Mesendoderm (in vitro differentiated cells): Measurements from ENCODE around the gene ARSB.

Experiments
- DNase-seq: peaks from one replicate; pipeline ENCODE4 v3.0.0; 2013
- H2AK5ac ChIP-seq: 2 replicates; pipeline ENCODE4 v1.6.1; 2013; ENCODE audit warnings: low read length, inconsistent platforms
- H2BK120ac ChIP-seq: 2 replicates; pipeline ENCODE4 v1.6.1; 2013; ENCODE audit warnings: low read depth, mild to moderate bottlenecking, low read length, moderate library complexity, mixed read lengths
- H2BK15ac ChIP-seq: replicated peaks from 2 replicates; pipeline ENCODE4 v1.6.1; 2013; ENCODE audit warnings: low read depth, mild to moderate bottlenecking, moderate library complexity
- H2BK5ac ChIP-seq: 2 replicates; pipeline ENCODE4 v1.6.1; 2013; ENCODE audit warnings: low read length, inconsistent platforms
- H3K18ac ChIP-seq: 2 replicates; pipeline ENCODE4 v1.6.1; 2013; ENCODE audit warnings: mild to moderate bottlenecking, low read length, mixed read lengths
- H3K23ac ChIP-seq: one replicate; pipeline ENCODE4 v1.6.1; 2013; ENCODE audit warnings: low read length
- H3K27ac ChIP-seq: 2 replicates; pipeline ENCODE4 v1.5.1; 2013; ENCODE audit warnings: low read depth, mild to moderate bottlenecking, inconsistent platforms, low read length, moderate library complexity
- H3K27me3 ChIP-seq: 2 replicates; pipeline ENCODE4 v1.6.1; 2013; ENCODE audit warnings: low read length, control low read depth, mild to moderate bottlenecking, inconsistent platforms; ENCODE audit not compliant: insufficient read depth, poor library complexity
- H3K36me3 ChIP-seq: 2 replicates; pipeline ENCODE4 v1.6.1; 2013; ENCODE audit warnings: low read length, inconsistent platforms; ENCODE audit not compliant: control insufficient read depth, insufficient read depth
- H3K4ac ChIP-seq: one replicate; pipeline ENCODE4 v1.6.1; 2013; ENCODE audit warnings: low read depth, mild to moderate bottlenecking, low read length, moderate library complexity
- H3K4me1 ChIP-seq: 2 replicates; pipeline ENCODE4 v1.6.1; 2013; ENCODE audit warnings: low read depth, low read length, inconsistent platforms; ENCODE audit not compliant: control insufficient read depth
- H3K4me2 ChIP-seq: 2 replicates; pipeline ENCODE4 v1.6.1; 2013; ENCODE audit warnings: low read length
- H3K4me3 ChIP-seq: 2 replicates; pipeline ENCODE4 v1.5.1; 2013; ENCODE audit warnings: mild to moderate bottlenecking, low read length
- H3K56ac ChIP-seq: one replicate; pipeline ENCODE4 v1.6.1; 2013; ENCODE audit warnings: low read length
- H3K79me1 ChIP-seq: 2 replicates; pipeline ENCODE4 v1.6.1; 2013; ENCODE audit warnings: low read length, inconsistent platforms
- H3K79me2 ChIP-seq: 2 replicates; pipeline ENCODE4 v1.6.1; 2013; ENCODE audit warnings: mild to moderate bottlenecking, low read length; ENCODE audit not compliant: control insufficient read depth, insufficient read depth
- H3K9ac ChIP-seq: 2 replicates; pipeline ENCODE4 v1.6.1; 2013; ENCODE audit warnings: low read length, inconsistent platforms
- H4K5ac ChIP-seq: one replicate; pipeline ENCODE4 v1.6.1; 2013; ENCODE audit warnings: low read length
- H4K8ac ChIP-seq: one replicate; pipeline ENCODE4 v1.6.1; 2013; ENCODE audit warnings: low read depth, mild to moderate bottlenecking, control low read depth, low read length, moderate library complexity
- WGBS: extraction: QIAGEN DNeasy Blood & Tissue Kit; methylation state at CpG from one replicate; pipeline ENCODE4 v1.1.7; 2013; ENCODE audit warnings: low lambda C conversion rate, missing lambda C conversion rate; ENCODE audit not compliant: insufficient coverage; ENCODE audit errors: extremely low coverage; 5-methylcytosine and 5-hydroxymethylcytosine counted together

The ARSB gene

GRCh38 chr5:78845470-78845869 is 139.6 kb downstream of the ARSB start:
- DNase-seq = no peak
- H2AK5ac ChIP-seq = no peak overlapping the region
- H4K8ac ChIP-seq = no peak overlapping the region
- no peak overlapping the region for H3K18ac ChIP-seq
- no peak overlapping the region for H3K4me2 ChIP-seq
- H3K79me1 ChIP-seq = no peaks in the 10 kb centered on the region
- H3K9ac ChIP-seq = no peak overlapping the region
- H2BK120ac ChIP-seq = no peak overlapping the region
- no peak overlapping the region for H3K4me3 ChIP-seq
- no peaks in the 10 kb centered on the region for H3K27me3 ChIP-seq
- H3K79me2 ChIP-seq = no peaks in the 10 kb centered on the region
- no peaks in the 10 kb centered on the region for H3K36me3 ChIP-seq
- H4K5ac ChIP-seq = no peak overlapping the region
- H3K56ac ChIP-seq = no peak overlapping the region
- WGBS = no CpG with 5 or more reads among the region's 3 CpGs
- no peak overlapping the region for H2BK15ac ChIP-seq
- H3K23ac ChIP-seq = no peak overlapping the region
- H2BK5ac ChIP-seq = no peak overlapping the region
- peaks cover 2% of the 10 kb centered on the region for H3K4me1 ChIP-seq
- no peak overlapping the region for H3K27ac ChIP-seq
- H3K4ac ChIP-seq = no peak overlapping the region

- Histone ChIP-seq H3K4me1 (peaks cover 7% of the 10 kb centered on the region), H3K4me2 (no peak overlapping the region), H2BK120ac (no peak overlapping the region), H3K23ac (no peak overlapping the region), H2BK5ac (no peak overlapping the region), H3K4ac (no peak overlapping the region), H3K27me3 (no peaks in the 10 kb centered on the region), H3K79me2 (no peaks in the 10 kb centered on the region), H3K18ac (no peak overlapping the region), H3K9ac (no peak overlapping the region), H2AK5ac (no peak overlapping the region), H3K79me1 (no peaks in the 10 kb centered on the region), H4K8ac (no peak overlapping the region), H3K27ac (no peak overlapping the region), H3K36me3 (no peaks in the 10 kb centered on the region), H4K5ac (no peak overlapping the region), H3K56ac (no peak overlapping the region), H3K4me3 (no peak overlapping the region), H2BK15ac (no peak overlapping the region)
- no peak for DNase-seq
- whole genome bisulfite sequencing = no CpG with 5 or more reads among the region's 1 CpG
Measured at GRCh38 chr5:78843436-78843835, 141.7 kb downstream of the ARSB start.

- Histone ChIP-seq H3K9ac (no peak overlapping the region), H3K23ac (no peak overlapping the region), H3K27me3 (no peaks in the 10 kb centered on the region), H2AK5ac (no peak overlapping the region), H3K4me1 (peaks cover 7% of the 10 kb centered on the region), H3K36me3 (no peaks in the 10 kb centered on the region), H3K4me2 (no peak overlapping the region), H3K79me2 (no peaks in the 10 kb centered on the region), H3K79me1 (no peaks in the 10 kb centered on the region), H4K8ac (no peak overlapping the region), H2BK5ac (peak overlapping the region; percentile 69), H2BK15ac (no peak overlapping the region), H3K4ac (no peak overlapping the region), H4K5ac (no peak overlapping the region), H3K27ac (no peak overlapping the region), H3K18ac (no peak overlapping the region), H3K56ac (no peak overlapping the region), H2BK120ac (no peak overlapping the region), H3K4me3 (no peak overlapping the region)
- no peak for DNase-seq
- WGBS = 100% methylated on average over 1 of the region's 2 CpGs
Measured at GRCh38 chr5:78841767-78842166, 143.3 kb downstream of the ARSB start.

GRCh38 chr5:78838753-78839152 is 146.4 kb downstream of the ARSB start:
- no peak overlapping the region for H3K18ac ChIP-seq
- peak; percentile 59 for DNase-seq
- H3K9ac ChIP-seq = no peak overlapping the region
- no peak overlapping the region for H2BK15ac ChIP-seq
- no peak overlapping the region for H4K8ac ChIP-seq
- no peaks in the 10 kb centered on the region for H3K36me3 ChIP-seq
- H3K23ac ChIP-seq = no peak overlapping the region
- H3K4me2 ChIP-seq = no peak overlapping the region
- no peaks in the 10 kb centered on the region for H3K79me2 ChIP-seq
- H2AK5ac ChIP-seq = no peak overlapping the region
- H4K5ac ChIP-seq = no peak overlapping the region
- peak overlapping the region; percentile 20 for H2BK5ac ChIP-seq
- no peak overlapping the region for H2BK120ac ChIP-seq
- H3K27ac ChIP-seq = no peak overlapping the region
- no peaks in the 10 kb centered on the region for H3K79me1 ChIP-seq
- H3K4ac ChIP-seq = no peak overlapping the region
- H3K4me3 ChIP-seq = no peak overlapping the region
- no peak overlapping the region for H3K56ac ChIP-seq
- H3K4me1 ChIP-seq = peaks cover 13% of the 10 kb centered on the region
- WGBS = no CpG with 5 or more reads among the region's 3 CpGs
- no peaks in the 10 kb centered on the region for H3K27me3 ChIP-seq

- Histone ChIP-seq H4K8ac (no peak overlapping the region), H3K4ac (no peak overlapping the region), H3K9ac (no peak overlapping the region), H3K36me3 (no peaks in the 10 kb centered on the region), H3K79me1 (no peaks in the 10 kb centered on the region), H2AK5ac (no peak overlapping the region), H3K27me3 (no peaks in the 10 kb centered on the region), H3K56ac (no peak overlapping the region), H2BK15ac (no peak overlapping the region), H3K23ac (no peak overlapping the region), H3K18ac (no peak overlapping the region), H3K4me1 (peaks cover 13% of the 10 kb centered on the region), H3K27ac (no peak overlapping the region), H3K4me2 (no peak overlapping the region), H2BK5ac (no peak overlapping the region), H2BK120ac (no peak overlapping the region), H3K79me2 (no peaks in the 10 kb centered on the region), H4K5ac (no peak overlapping the region), H3K4me3 (no peak overlapping the region)
- DNase-seq = no peak
- no CpG with 5 or more reads among the region's 5 CpGs for WGBS
Measured at GRCh38 chr5:78837836-78838235, 147.3 kb downstream of the ARSB start.

- Histone ChIP-seq H3K27me3 (no peaks in the 10 kb centered on the region), H3K9ac (no peak overlapping the region), H3K4me1 (peaks cover 12% of the 10 kb centered on the region), H3K4me2 (no peak overlapping the region), H3K4me3 (no peak overlapping the region), H2BK120ac (no peak overlapping the region), H3K4ac (no peak overlapping the region), H2BK15ac (no peak overlapping the region), H2AK5ac (no peak overlapping the region), H4K8ac (no peak overlapping the region), H3K27ac (no peak overlapping the region), H3K23ac (no peak overlapping the region), H4K5ac (no peak overlapping the region), H3K79me1 (no peaks in the 10 kb centered on the region), H2BK5ac (no peak overlapping the region), H3K18ac (no peak overlapping the region), H3K79me2 (no peaks in the 10 kb centered on the region), H3K56ac (no peak overlapping the region), H3K36me3 (no peaks in the 10 kb centered on the region)
- no peak for DNase-seq
- no CpG with 5 or more reads among the region's 9 CpGs for WGBS
Measured at GRCh38 chr5:78835176-78835575, 149.9 kb downstream of the ARSB start.
